HG03108 (cell line): Measurements from ENCODE around the gene VOPP1.
A peak's percentile ranks its signal among the peaks of the same experiment; 100 is the strongest.
"Not testable (repeated sequence)": the region's sequence is repeated elsewhere in the genome, so short reads cannot be mapped to it uniquely, and the experiment has no call there.

Experiments
- ATAC-seq: cut with Tn5 transposase; IDR thresholded peaks from one replicate; pipeline ENCODE4 v1.9.1; 2021; ENCODE audit warnings: moderate library complexity; ENCODE audit not compliant: unreplicated experiment

VOPP1 gene

GRCh38 chr7:55512635-55513191 lies 59.6 kb downstream of the VOPP1 start:
- ATAC-seq: no peak

- ATAC-seq: no peak
Measured at GRCh38 chr7:55510621-55511020, 61.7 kb downstream of the VOPP1 start.

GRCh38 chr7:55510206-55510605 lies 62.1 kb downstream of the VOPP1 start:
- ATAC-seq: not testable (repeated sequence)

GRCh38 chr7:55509322-55509721 lies 63.0 kb downstream of the VOPP1 start:
- ATAC-seq: peak; percentile 18

GRCh38 chr7:55508221-55509011 lies 63.9 kb downstream of the VOPP1 start:
- ATAC-seq: peak; percentile 51

GRCh38 chr7:55507743-55508142 lies 64.6 kb downstream of the VOPP1 start:
- ATAC-seq: no peak

GRCh38 chr7:55504967-55505658 lies 67.2 kb downstream of the VOPP1 start:
- no peak for ATAC-seq

- no peak for ATAC-seq
Measured at GRCh38 chr7:55504093-55504859, 68.0 kb downstream of the VOPP1 start.

- no peak for ATAC-seq
Measured at GRCh38 chr7:55502858-55503440, 69.4 kb downstream of the VOPP1 start.

- ATAC-seq: no peak
Measured at GRCh38 chr7:55502124-55502857, 70.0 kb downstream of the VOPP1 start.

GRCh38 chr7:55501611-55502010 lies 70.7 kb downstream of the VOPP1 start:
- no peak for ATAC-seq

GRCh38 chr7:55500117-55500756 lies 72.1 kb downstream of the VOPP1 start:
- ATAC-seq: no peak

- no peak for ATAC-seq
Measured at GRCh38 chr7:55499591-55499990, 72.7 kb downstream of the VOPP1 start.

GRCh38 chr7:55498770-55499169 lies 73.5 kb downstream of the VOPP1 start:
- ATAC-seq: no peak

GRCh38 chr7:55498142-55498541 lies 74.2 kb downstream of the VOPP1 start:
- ATAC-seq: no peak

GRCh38 chr7:55497521-55497920 lies 74.8 kb downstream of the VOPP1 start:
- no peak for ATAC-seq

GRCh38 chr7:55496906-55497305 lies 75.4 kb downstream of the VOPP1 start:
- ATAC-seq: no peak

- ATAC-seq: no peak
Measured at GRCh38 chr7:55494951-55495350, 77.4 kb downstream of the VOPP1 start.

- ATAC-seq: no peak
Measured at GRCh38 chr7:55493408-55493807, 78.9 kb downstream of the VOPP1 start.

GRCh38 chr7:55491346-55491745 lies 81.0 kb downstream of the VOPP1 start:
- ATAC-seq: no peak
